Endothelial cell of umbilical vein (primary cell): ENCODE measurements around the gene ADGRE3. TPM values are rescaled to one million over a fixed set of nuclear protein-coding genes. Genes with fewer than 3 reads are reported as not detected.

Experiments
- BruUV-seq: library from RNA; stranded (reverse); fragments of 400-500 nt; replicated peaks from 2 replicates; lab custom pipeline; 2021; lab: Mats Ljungman, UMichigan
- CTCF ChIA-PET: fragments of 300-600, 350-600 bp; sonication (Branson Sonifier 250); formaldehyde crosslinking; loops from one replicate; lab custom pipeline; 2021; ENCODE audit warnings: antibody characterized with exemption, inconsistent platforms; lab: Charles Lee
- POLR2A ChIA-PET: fragments of 300-600, 350-600 bp; sonication (Branson Sonifier 250); formaldehyde crosslinking; loops from one replicate; lab custom pipeline; 2021; ENCODE audit warnings: antibody characterized with exemption, inconsistent platforms; lab: Charles Lee
- DNase-seq: peaks from one replicate; pipeline ENCODE4 v3.0.0-alpha.2; 2011; ENCODE audit warnings: low read depth, low spot score
- FAIRE-seq: peaks from 2 replicates; lab custom pipeline; 2011; peaks lifted over from hg19 to GRCh38; lab: Jason Lieb, UNC
- H2AFZ ChIP-seq: 2 replicates; pipeline ENCODE4 v1.6.0; 2012; ENCODE audit warnings: low read depth, low read length, control low read depth, inconsistent platforms
- H3K27ac ChIP-seq: 2 replicates; pipeline ENCODE4 v1.5.1; 2011; ENCODE audit warnings: low read depth, mild to moderate bottlenecking, control low read depth, low read length, moderate library complexity; ENCODE audit not compliant: insufficient read depth
- H3K27me3 ChIP-seq, 2 experiments: 2 replicates each; pipeline versions ENCODE4 v1.6.0 to v1.6.1; 2011; ENCODE audit warnings: low read length in 2 of 2, mixed read lengths in 1 of 2; ENCODE audit not compliant: control insufficient read depth in 2 of 2, insufficient read depth in 2 of 2
- H3K36me3 ChIP-seq, 2 experiments: 2 replicates in 1 of 2; 3 replicates in 1 of 2; pipeline ENCODE4 v1.5.1; 2011; ENCODE audit warnings: low read length in 2 of 2, mild to moderate bottlenecking in 1 of 2, moderate library complexity in 1 of 2; ENCODE audit not compliant: control insufficient read depth in 2 of 2, insufficient read depth in 2 of 2; ENCODE audit errors: extremely low read depth in 1 of 2
- H3K4me1 ChIP-seq: 3 replicates; pipeline ENCODE4 v1.5.1; 2011; ENCODE audit warnings: mild to moderate bottlenecking, low read length; ENCODE audit not compliant: control insufficient read depth, insufficient read depth; ENCODE audit errors: extremely low read depth
- H3K4me2 ChIP-seq: 2 replicates; pipeline ENCODE4 v1.6.1; 2011; ENCODE audit warnings: low read length, control low read depth, mixed read lengths; ENCODE audit not compliant: insufficient read depth
- H3K4me3 ChIP-seq, 3 experiments: fragments of 200-600 bp in 1 of 3; sonication (generic), shearing (Covaris generic) in 1 of 3; replicated peaks in 1 of 3; 2 replicates each; pipeline ENCODE4 v1.5.1; 2011 to 2016; ENCODE audit warnings: control low read depth in 3 of 3, low read length in 3 of 3, mild to moderate bottlenecking in 2 of 3, inconsistent platforms in 1 of 3, low read depth in 1 of 3, moderate library complexity in 1 of 3; ENCODE audit not compliant: insufficient read depth in 1 of 3
- H3K79me2 ChIP-seq: 2 replicates; pipeline ENCODE4 v1.6.0; 2012; ENCODE audit warnings: low read length, inconsistent platforms; ENCODE audit not compliant: control insufficient read depth, insufficient read depth
- H3K9ac ChIP-seq: replicated peaks from 2 replicates; pipeline ENCODE3; 2011; ENCODE audit warnings: low read length, control low read depth; ENCODE audit not compliant: insufficient read depth; ENCODE audit errors: extremely low read depth
- H3K9me1 ChIP-seq: replicated peaks from 3 replicates; pipeline ENCODE4 v1.6.0; 2011; ENCODE audit warnings: mild to moderate bottlenecking, low read length; ENCODE audit not compliant: control insufficient read depth, insufficient read depth; ENCODE audit errors: extremely low read depth
- H3K9me3 ChIP-seq: replicated peaks from 2 replicates; pipeline ENCODE4 v1.5.1; 2012; ENCODE audit warnings: low read length, inconsistent platforms; ENCODE audit not compliant: control insufficient read depth, insufficient read depth
- H4K20me1 ChIP-seq: replicated peaks from 2 replicates; pipeline ENCODE3; 2011; ENCODE audit warnings: mild to moderate bottlenecking, low read length; ENCODE audit not compliant: control insufficient read depth, insufficient read depth; ENCODE audit errors: extremely low read depth
- CTCF ChIP-seq, 2 donors: IDR thresholded peaks; 1 replicate in 1 of 2; 2 replicates in 1 of 2; pipeline ENCODE4 v1.5.1; 2011; ENCODE audit warnings: low read length in 2 of 2, mild to moderate bottlenecking in 2 of 2, moderate library complexity in 2 of 2, control low read depth in 1 of 2, inconsistent platforms in 1 of 2, low read depth in 1 of 2; ENCODE audit not compliant: insufficient read depth in 1 of 2; ENCODE audit errors: extremely low read depth in 1 of 2
- EZH2 ChIP-seq: IDR thresholded peaks from 2 replicates; pipeline ENCODE4 v1.6.1; 2012; ENCODE audit warnings: borderline replicate concordance, low read depth, mild to moderate bottlenecking, moderate library complexity, low read length, inconsistent platforms; ENCODE audit not compliant: severe bottlenecking
- FOS ChIP-seq: IDR thresholded peaks from 2 replicates; pipeline ENCODE4 v1.6.1; 2011; ENCODE audit warnings: mild to moderate bottlenecking, low read length, moderate library complexity, borderline replicate concordance; ENCODE audit not compliant: insufficient read depth
- GATA2 ChIP-seq: IDR thresholded peaks from 2 replicates; pipeline ENCODE4 v1.7.0; 2011; ENCODE audit warnings: low read depth, mild to moderate bottlenecking, moderate library complexity, mixed read lengths, low read length; ENCODE audit not compliant: insufficient read length, insufficient read depth
- JUN ChIP-seq: IDR thresholded peaks from 2 replicates; pipeline ENCODE4 v1.6.1; 2011; ENCODE audit warnings: borderline replicate concordance, low read depth; ENCODE audit not compliant: insufficient read length, insufficient read depth
- MAX ChIP-seq: IDR thresholded peaks from 2 replicates; pipeline ENCODE4 v1.6.1; 2011; ENCODE audit not compliant: insufficient read depth, insufficient read length
- MYC ChIP-seq: IDR thresholded peaks from one replicate; pipeline ENCODE4 v1.6.1; 2011; ENCODE audit warnings: mild to moderate bottlenecking, low read depth, low read length
- POLR2A ChIP-seq: IDR thresholded peaks from 2 replicates; pipeline ENCODE4 v1.6.1; 2012; ENCODE audit warnings: low read depth, mild to moderate bottlenecking, control low read depth, low read length
- POLR2AphosphoS5 ChIP-seq: IDR thresholded peaks from 2 replicates; pipeline ENCODE4 v1.6.1; 2012; ENCODE audit warnings: low read depth, mild to moderate bottlenecking, control low read depth, low read length, moderate library complexity; ENCODE audit not compliant: insufficient read depth
- dilution Hi-C: fragments of 300-500 bp; cut with MboI; formaldehyde crosslinking; loops from one replicate; pipeline ENCODE4 v1.15.0; 2019; ENCODE audit warnings: low sequenced_read_pairs; ENCODE audit not compliant: extremely low pct_ligation_motif_present
- intact Hi-C: fragments of 100-400 bp; cut with micrococcal nuclease; formaldehyde crosslinking; loops from one replicate; pipeline ENCODE4 v1.10.0; 2022
- polyA plus RNA-seq, 4 experiments: library from polyadenylated mRNA; depleted of rRNA in 3 of 4; stranded (reverse) in 3 of 4; unstranded in 1 of 4; fragments of >200 nt; gene quantifications; 2 replicates each; pipeline versions ENCODE4 v1.2.1 to v1.2.3, GENCODE V29; 2011 to 2012; ENCODE audit warnings: missing spikeins in 1 of 4
- total RNA-seq: library from RNA; stranded (reverse); gene quantifications from 2 replicates; pipeline ENCODE4 v1.2.3, GENCODE V29; 2021

Gene ADGRE3
- total and polyA plus RNA-seq, 2 donors (not counting 3 experiments of a cell fraction or from before 2014, with no cell fraction given): not detected

GRCh38 chr19:14655726-14656125 lies 18.9 kb downstream of the ADGRE3 start:
- dilution Hi-C loops: no loop called here
- no peaks in the 10 kb centered on the region for H3K36me3 ChIP-seq
- no peaks in the 10 kb centered on the region for H3K79me2 ChIP-seq
- no peak for FAIRE-seq
- H3K27ac ChIP-seq: no peak overlapping the region
- ChIA-PET POLR2A (interaction anchor here (0.6 kb wide), 1 partner anchor 49 kb away, joined by 4 read pairs; no protein-coding TSS in a partner anchor), CTCF (interaction anchor here (0.9 kb wide), 1 partner anchor 14 kb away, joined by 3 read pairs; no protein-coding TSS in a partner anchor)
- no peak overlapping the region for H3K9ac ChIP-seq
- H3K4me1 ChIP-seq: no peaks in the 10 kb centered on the region
- DNase-seq: no peak
- H3K4me3 ChIP-seq: no peak overlapping the region
- no peaks in the 10 kb centered on the region for H4K20me1 ChIP-seq
- no peaks in the 10 kb centered on the region for H3K27me3 ChIP-seq
- no TSS peak for BruUV-seq
- no peak overlapping the region for H2AFZ ChIP-seq
- H3K9me3 ChIP-seq: no peaks in the 10 kb centered on the region
- no peak overlapping the region for H3K4me2 ChIP-seq
- intact Hi-C loops: no loop called here
- H3K9me1 ChIP-seq: no peaks in the 10 kb centered on the region
- TF ChIP-seq MYC: no peak
- no peak for TF ChIP-seq JUN
- TF ChIP-seq FOS: no peak
- no peak for TF ChIP-seq POLR2A
- no peak for TF ChIP-seq MAX
- no peak for TF ChIP-seq GATA2
- no peak for TF ChIP-seq CTCF (IDR thresholded peaks at IDR 0.05; ENCODE audit: extremely low read depth in 1 of 2, insufficient read depth in 1 of 2, low read depth in 1 of 2, low read length in 2 of 2)
- TF ChIP-seq POLR2AphosphoS5: no peak
- no peak for TF ChIP-seq EZH2
